Left cardiac atrium (tissue), 4 donors: ENCODE data around the gene KBTBD12. TPM values are rescaled to one million over a fixed set of nuclear protein-coding genes. Genes with fewer than 3 reads are reported as not detected.

ENCODE experiments used
- ATAC-seq, 2 donors: fragments of 200-7000 bp; cut with Tn5 transposase; one replicate each; pipeline ENCODE4 v1.9.1; 2020; ENCODE audit warnings: mild to moderate bottlenecking in 2 of 2, moderate library complexity in 2 of 2
- DNase-seq: peaks from one replicate; pipeline ENCODE4 v3.0.0-alpha.2; 2020
- intact Hi-C, 2 donors: fragments of 100-400 bp; cut with DNase I; formaldehyde crosslinking; loops; one replicate each; pipeline versions ENCODE4 v1.14.1 to v1.15.1; 2022 to 2023
- total RNA-seq, 2 donors: library from RNA; stranded (reverse); fragmentation: NEBNext Ultra II Directional; extraction: Animal tissue kit (Norgen Biotek cat#: 25700); gene quantifications; one replicate each; pipeline ENCODE4 v1.2.1, GENCODE V29; 2021
- donor health status: DM: no; HTN: yes; CAD: no.
- donor health status: DM: no; HTN: yes; CAD: no; lungs with severe emphysema.
- donor health status: DM: yes; HTN: yes; CAD: no.
- donor health status: Dilated cardiomyopathy.

Gene KBTBD12
- total RNA-seq, 2 donors from 2014 or later = 3.2 to 5.1 TPM

- ATAC-seq (no peak), DNase-seq (no peak)
- intact Hi-C loops = no loop called here
These were observed 82.9 kb downstream of the KBTBD12 start for GRCh38 chr3:127997961-127998360.

GRCh38 chr3:127998596-127998995 lies 83.6 kb downstream of the KBTBD12 start:
- intact Hi-C loops = no loop called here
- DNase-seq = no peak
- ATAC-seq = no peak

GRCh38 chr3:127999509-128000106 lies 84.6 kb downstream of the KBTBD12 start:
- intact Hi-C loops = no loop called here
- no peak for ATAC-seq
- DNase-seq = no peak

- DNase-seq (no peak), ATAC-seq (no peak)
- intact Hi-C loops = no loop called here
These were observed 86.5 kb downstream of the KBTBD12 start for GRCh38 chr3:128001576-128001975.

GRCh38 chr3:128004661-128005060 lies 89.6 kb downstream of the KBTBD12 start:
- ATAC-seq = no peak

GRCh38 chr3:128006061-128007032 lies 91.3 kb downstream of the KBTBD12 start:
- peak in 1 of 2 donors; percentile 19 for ATAC-seq
- DNase-seq = no peak
- intact Hi-C loops = no loop called here

More at GRCh38 chr3:128004661-128005060, 89.6 kb downstream of the KBTBD12 start:
- DNase-seq = no peak
- intact Hi-C loops = no loop called here

GRCh38 chr3:128007033-128007424 lies 92.0 kb downstream of the KBTBD12 start:
- DNase-seq (no peak), ATAC-seq (peak in 1 of 2 donors; percentile 34)
- intact Hi-C loops = no loop called here

- no peak for DNase-seq
- ATAC-seq = peak; percentile 38 to 65
- intact Hi-C loops = no loop called here
These were observed 95.2 kb downstream of the KBTBD12 start for GRCh38 chr3:128009952-128010846.

- intact Hi-C loops = no loop called here
- ATAC-seq = peak in 1 of 2 donors; percentile 59
These were observed 96.1 kb downstream of the KBTBD12 start for GRCh38 chr3:128011140-128011539.

GRCh38 chr3:128012050-128012449 lies 97.0 kb downstream of the KBTBD12 start:
- no peak for ATAC-seq
- DNase-seq = no peak
- intact Hi-C loops = no loop called here

More at GRCh38 chr3:128011140-128011539, 96.1 kb downstream of the KBTBD12 start:
- no peak for DNase-seq

- intact Hi-C loops = no loop called here
- DNase-seq = no peak
- no peak for ATAC-seq
These were observed 99.5 kb downstream of the KBTBD12 start for GRCh38 chr3:128014548-128014947.

- intact Hi-C loops = no loop called here
- no peak for ATAC-seq
- DNase-seq = no peak
These were observed 101.5 kb downstream of the KBTBD12 start for GRCh38 chr3:128016502-128016901.

- intact Hi-C loops = no loop called here
- DNase-seq (no peak), ATAC-seq (no peak)
These were observed 106.8 kb downstream of the KBTBD12 start for GRCh38 chr3:128021768-128022372.

GRCh38 chr3:128033102-128033501 lies 118.1 kb downstream of the KBTBD12 start:
- intact Hi-C loops = no loop called here
- no peak for ATAC-seq
- no peak for DNase-seq

GRCh38 chr3:128036119-128036518 lies 121.1 kb downstream of the KBTBD12 start:
- intact Hi-C loops = no loop called here
- ATAC-seq (no peak), DNase-seq (no peak)
